A673 (cell line): Measurements from ENCODE around the gene PHC2. TPM values are rescaled to one million over a fixed set of nuclear protein-coding genes. Genes with fewer than 3 reads are reported as not detected.

Experiments
- BruUV-seq: library from RNA; stranded (reverse); fragments of 400-500 nt; replicated peaks from 2 replicates; lab custom pipeline; 2021; lab: Mats Ljungman, UMichigan
- CTCF ChIA-PET: fragments of 300-600 bp; sonication (Branson Sonifier 250); formaldehyde crosslinking; loops from one replicate; lab custom pipeline; 2022; ENCODE audit warnings: antibody characterized with exemption; lab: Charles Lee
- POLR2A ChIA-PET: fragments of 300-600 bp; sonication (Branson Sonifier 250); formaldehyde crosslinking; loops from one replicate; lab custom pipeline; 2022; ENCODE audit warnings: antibody characterized with exemption; ENCODE audit not compliant: low non-redundant PET; lab: Charles Lee
- DNase-seq: peaks from one replicate; pipeline ENCODE4 v3.0.0-alpha.2; 2015; ENCODE audit warnings: low spot score
- H3K27ac ChIP-seq: fragments of 200-600 bp; sonication (generic); 2 replicates; pipeline ENCODE4 v1.5.1; 2016; ENCODE audit warnings: mixed run types, low read depth, mild to moderate bottlenecking, mixed read lengths, antibody characterized with exemption, low read length; ENCODE audit not compliant: poor library complexity, severe bottlenecking
- H3K27me3 ChIP-seq: fragments of 200-600 bp; sonication (generic); replicated peaks from 2 replicates; pipeline ENCODE4 v1.6.1; 2017; ENCODE audit warnings: mixed run types, low read depth, mild to moderate bottlenecking, mixed read lengths, antibody characterized with exemption, low read length; ENCODE audit not compliant: insufficient read depth, poor library complexity
- H3K36me3 ChIP-seq: fragments of 200-600 bp; sonication (generic); 2 replicates; pipeline ENCODE4 v1.6.1; 2016; ENCODE audit warnings: mixed run types, mild to moderate bottlenecking, mixed read lengths, antibody characterized with exemption, low read length; ENCODE audit not compliant: insufficient read depth, poor library complexity, severe bottlenecking
- H3K4me1 ChIP-seq: fragments of 200-600 bp; sonication (generic); 2 replicates; pipeline ENCODE4 v1.6.1; 2017; ENCODE audit warnings: mixed run types, mild to moderate bottlenecking, mixed read lengths, antibody characterized with exemption, low read length; ENCODE audit not compliant: insufficient read depth, poor library complexity, severe bottlenecking
- H3K4me3 ChIP-seq: fragments of 200-600 bp; sonication (generic); 2 replicates; pipeline ENCODE4 v1.5.1; 2016; ENCODE audit warnings: low read depth, mixed run types, mild to moderate bottlenecking, mixed read lengths, low read length; ENCODE audit not compliant: poor library complexity, severe bottlenecking
- H3K9me3 ChIP-seq: fragments of 200-600 bp; sonication (generic); 2 replicates; pipeline ENCODE4 v1.6.1; 2016; ENCODE audit warnings: mixed run types, low read depth, mild to moderate bottlenecking, mixed read lengths, antibody characterized with exemption, low read length; ENCODE audit not compliant: poor library complexity, severe bottlenecking
- CTCF ChIP-seq: fragments of 300-800, 200-600 bp; sonication (generic); conservative IDR thresholded peaks from 2 replicates; pipeline ENCODE4 v1.5.1; 2017; ENCODE audit warnings: low read depth, mild to moderate bottlenecking, antibody characterized with exemption, low read length, moderate library complexity, mixed read lengths
- EZH2 ChIP-seq: fragments of 200-600 bp; sonication (generic); IDR thresholded peaks from 2 replicates; pipeline ENCODE4 v1.6.1; 2017; ENCODE audit warnings: borderline replicate concordance, low read depth, mild to moderate bottlenecking, mixed read lengths, antibody characterized with exemption, low read length; ENCODE audit not compliant: poor library complexity, severe bottlenecking
- intact Hi-C: fragments of 100-400 bp; cut with micrococcal nuclease; formaldehyde crosslinking; loops from one replicate; pipeline ENCODE4 v1.10.0; 2022; ENCODE audit not compliant: unreplicated experiment
- total RNA-seq: library from RNA; stranded (reverse); gene quantifications from 2 replicates; pipeline ENCODE4 v1.2.3, GENCODE V29; 2021

The PHC2 gene
- total RNA-seq, 1 experiment from 2014 or later = 136 TPM

GRCh38 chr1:33305016-33305415 is 125.9 kb downstream of the PHC2 start:
- TF ChIP-seq CTCF (no peak), EZH2 (no peak)
- Histone ChIP-seq H3K9me3 (no peaks in the 10 kb centered on the region), H3K27me3 (no peaks in the 10 kb centered on the region), H3K27ac (no peak overlapping the region), H3K4me1 (peaks cover 5% of the 10 kb centered on the region), H3K4me3 (no peak overlapping the region), H3K36me3 (no peaks in the 10 kb centered on the region)
- ChIA-PET POLR2A (interaction anchor here (0.7 kb wide), 1 partner anchor 884 kb away, joined by 3 read pairs; no protein-coding TSS in a partner anchor), CTCF (no interaction called here)
- DNase-seq = no peak
- no TSS peak for BruUV-seq
- intact Hi-C loops = no loop called here

GRCh38 chr1:33302325-33302724 is 128.6 kb downstream of the PHC2 start:
- ChIA-PET CTCF (no interaction called here), POLR2A (no interaction called here)
- Histone ChIP-seq H3K27ac (no peak overlapping the region), H3K4me1 (peaks cover 5% of the 10 kb centered on the region), H3K9me3 (no peaks in the 10 kb centered on the region), H3K27me3 (no peaks in the 10 kb centered on the region), H3K4me3 (no peak overlapping the region), H3K36me3 (peaks cover 18% of the 10 kb centered on the region)
- DNase-seq = no peak
- intact Hi-C loops = no loop called here
- no TSS peak for BruUV-seq
- TF ChIP-seq EZH2 (no peak), CTCF (no peak)

GRCh38 chr1:33301273-33301984 is 129.5 kb downstream of the PHC2 start:
- peaks cover 23% of the 10 kb centered on the region for H3K36me3 ChIP-seq
- H3K27me3 ChIP-seq = no peaks in the 10 kb centered on the region
- BruUV-seq = no TSS peak
- no peak for TF ChIP-seq CTCF
- no peak for TF ChIP-seq EZH2
- no peaks in the 10 kb centered on the region for H3K9me3 ChIP-seq
- intact Hi-C loops = no loop called here
- H3K27ac ChIP-seq = no peak overlapping the region
- POLR2A ChIA-PET = no interaction called here
- peaks cover 5% of the 10 kb centered on the region for H3K4me1 ChIP-seq
- CTCF ChIA-PET = interaction anchor here (0.5 kb wide), 1 partner anchor 51 kb away, joined by 7 read pairs; no protein-coding TSS in a partner anchor
- H3K4me3 ChIP-seq = no peak overlapping the region
- no peak for DNase-seq
